ENCODE measurements around the gene FABP7. TPM values are rescaled to one million over a fixed set of nuclear protein-coding genes. Genes with fewer than 3 reads are reported as not detected.

FABP7 gene
- total and polyA plus RNA-seq, 2 donors from 2014 or later: not detected

DNA sequence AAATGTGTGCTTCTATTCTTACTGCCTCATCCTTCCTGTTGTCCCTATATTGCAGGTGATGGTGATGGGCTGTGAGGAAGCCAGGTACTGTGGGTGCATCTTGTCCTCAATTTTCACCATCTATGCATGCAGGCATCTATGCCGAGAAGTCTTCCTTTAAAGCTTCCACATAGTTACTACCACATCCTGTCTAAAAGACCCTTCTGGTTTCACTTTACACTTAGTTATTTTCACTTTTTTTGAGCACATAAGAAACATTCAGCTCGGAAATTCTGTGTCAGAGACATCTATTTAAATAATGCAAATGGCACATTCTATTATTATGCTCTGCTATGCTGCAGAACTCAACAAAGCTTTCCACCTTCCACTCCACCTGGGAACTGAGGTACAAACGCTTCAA lies 28.2 kb upstream of the FABP7 start:
- H3K4me1 ChIP-seq (ENCODE audit: control insufficient read depth in 2 of 3, insufficient read depth in 2 of 3, low read depth in 1 of 3, low read length in 3 of 3): no peaks in the 10 kb centered on the region
- TF ChIP-seq, protein P1, sequence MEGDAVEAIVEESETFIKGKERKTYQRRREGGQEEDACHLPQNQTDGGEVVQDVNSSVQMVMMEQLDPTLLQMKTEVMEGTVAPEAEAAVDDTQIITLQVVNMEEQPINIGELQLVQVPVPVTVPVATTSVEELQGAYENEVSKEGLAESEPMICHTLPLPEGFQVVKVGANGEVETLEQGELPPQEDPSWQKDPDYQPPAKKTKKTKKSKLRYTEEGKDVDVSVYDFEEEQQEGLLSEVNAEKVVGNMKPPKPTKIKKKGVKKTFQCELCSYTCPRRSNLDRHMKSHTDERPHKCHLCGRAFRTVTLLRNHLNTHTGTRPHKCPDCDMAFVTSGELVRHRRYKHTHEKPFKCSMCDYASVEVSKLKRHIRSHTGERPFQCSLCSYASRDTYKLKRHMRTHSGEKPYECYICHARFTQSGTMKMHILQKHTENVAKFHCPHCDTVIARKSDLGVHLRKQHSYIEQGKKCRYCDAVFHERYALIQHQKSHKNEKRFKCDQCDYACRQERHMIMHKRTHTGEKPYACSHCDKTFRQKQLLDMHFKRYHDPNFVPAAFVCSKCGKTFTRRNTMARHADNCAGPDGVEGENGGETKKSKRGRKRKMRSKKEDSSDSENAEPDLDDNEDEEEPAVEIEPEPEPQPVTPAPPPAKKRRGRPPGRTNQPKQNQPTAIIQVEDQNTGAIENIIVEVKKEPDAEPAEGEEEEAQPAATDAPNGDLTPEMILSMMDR (IDR thresholded peaks at IDR 0.05; ENCODE audit: borderline replicate concordance, extremely low read depth, insufficient read depth): no peak
- no peak for DNase-seq
- H3K27ac ChIP-seq (ENCODE audit: low read depth in 2 of 2, low read length in 2 of 2): no peak overlapping the region
- no peak overlapping the region for H3K4me3 ChIP-seq (ENCODE audit: low read length in 3 of 3)
- H3K27me3 ChIP-seq (ENCODE audit: control insufficient read depth, insufficient read depth, low read length): no peaks in the 10 kb centered on the region
- no peaks in the 10 kb centered on the region for H3K36me3 ChIP-seq (ENCODE audit: control insufficient read depth in 2 of 3, insufficient read depth in 3 of 3, low read length in 3 of 3)
- H3K9ac ChIP-seq (ENCODE audit: low read length in 3 of 3): no peak overlapping the region
- no peaks in the 10 kb centered on the region for H3K9me3 ChIP-seq (ENCODE audit: control insufficient read depth in 2 of 3, insufficient read depth in 1 of 3, low read length in 3 of 3)
- no peak for FAIRE-seq
- intact Hi-C loops (cut with DNase I): no loop called here

DNA sequence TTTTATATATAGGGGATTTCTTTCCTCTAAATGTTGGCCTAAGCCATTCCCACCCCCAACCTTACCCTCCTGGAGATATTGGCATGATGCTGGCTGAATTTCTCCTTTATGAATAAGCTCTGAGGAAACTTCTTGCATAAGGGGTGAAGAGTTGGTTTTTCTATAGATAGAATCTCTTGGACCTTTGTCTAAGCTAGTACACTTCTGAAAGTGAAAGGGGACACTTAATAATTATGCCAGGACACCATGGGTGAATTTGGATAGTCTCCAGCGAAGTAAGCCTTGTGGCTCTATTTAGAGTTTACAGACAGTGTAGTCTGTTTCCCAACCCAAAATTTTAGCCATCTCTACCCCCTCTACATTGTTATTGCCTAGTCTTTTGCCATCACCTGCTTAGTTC lies 27.1 kb upstream of the FABP7 start:
- no peak for FAIRE-seq
- no peak overlapping the region for H3K27ac ChIP-seq (ENCODE audit: low read depth in 2 of 2, low read length in 2 of 2)

DNA sequence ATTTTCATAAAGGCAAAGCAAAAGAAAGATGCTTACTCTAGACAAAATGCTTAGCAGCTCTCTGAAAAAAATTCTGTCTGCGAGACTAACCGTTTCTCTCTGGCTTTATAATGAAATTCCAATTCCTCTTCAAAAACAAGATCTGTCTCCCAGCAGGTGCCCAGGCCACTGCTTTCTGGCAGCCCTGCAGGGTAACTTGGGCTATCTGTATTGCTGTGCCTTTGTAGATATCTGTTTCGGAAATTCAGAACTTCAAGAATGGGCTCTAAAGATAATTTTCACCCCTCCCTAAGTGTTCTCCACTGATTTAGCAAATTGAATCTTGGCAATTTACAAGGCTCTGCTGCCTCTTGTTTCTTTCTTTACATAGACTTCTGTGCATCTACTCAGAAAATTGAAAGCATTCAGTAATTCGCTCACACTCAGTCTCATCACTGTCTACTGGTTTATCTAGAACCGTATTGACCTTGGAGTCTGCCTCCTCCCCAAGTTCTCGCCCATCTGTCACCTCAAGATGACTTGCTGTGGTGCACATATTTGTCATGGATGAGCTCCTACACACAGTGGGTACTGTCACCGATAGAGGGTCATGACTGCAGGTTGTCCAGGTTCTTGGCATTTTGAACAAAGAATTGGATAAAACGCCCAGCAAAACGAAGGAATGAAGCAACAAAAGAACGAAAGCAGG lies 26.4 kb upstream of the FABP7 start:
- no peaks in the 10 kb centered on the region for H3K27me3 ChIP-seq (ENCODE audit: control insufficient read depth, insufficient read depth, low read length)
- H3K9ac ChIP-seq (ENCODE audit: low read length in 3 of 3): no peak overlapping the region
- intact Hi-C loops (cut with DNase I): no loop called here
- H3K9me3 ChIP-seq (ENCODE audit: control insufficient read depth in 2 of 3, insufficient read depth in 1 of 3, low read length in 3 of 3): no peaks in the 10 kb centered on the region
- peak overlapping the region in 1 of 3 donors; percentile 36 for H3K4me3 ChIP-seq (ENCODE audit: low read length in 3 of 3)
- DNase-seq (no peak), FAIRE-seq (no peak)
- no peaks in the 10 kb centered on the region for H3K4me1 ChIP-seq (ENCODE audit: control insufficient read depth in 2 of 3, insufficient read depth in 2 of 3, low read depth in 1 of 3, low read length in 3 of 3)
- H3K27ac ChIP-seq (ENCODE audit: low read depth in 2 of 2, low read length in 2 of 2): no peak overlapping the region
- H3K36me3 ChIP-seq (ENCODE audit: control insufficient read depth in 2 of 3, insufficient read depth in 3 of 3, low read length in 3 of 3): no peaks in the 10 kb centered on the region
- TF ChIP-seq, protein P1 (IDR thresholded peaks at IDR 0.05; ENCODE audit: borderline replicate concordance, extremely low read depth, insufficient read depth): no peak

More for the DNA sequence above, 27.1 kb upstream of the FABP7 start:
- DNase-seq: no peak
- no peak overlapping the region for H3K4me3 ChIP-seq (ENCODE audit: low read length in 3 of 3)
- H3K27me3 ChIP-seq (ENCODE audit: control insufficient read depth, insufficient read depth, low read length): no peaks in the 10 kb centered on the region
- no peaks in the 10 kb centered on the region for H3K4me1 ChIP-seq (ENCODE audit: control insufficient read depth in 2 of 3, insufficient read depth in 2 of 3, low read depth in 1 of 3, low read length in 3 of 3)
- H3K36me3 ChIP-seq (ENCODE audit: control insufficient read depth in 2 of 3, insufficient read depth in 3 of 3, low read length in 3 of 3): no peaks in the 10 kb centered on the region
- intact Hi-C loops (cut with DNase I): no loop called here
- TF ChIP-seq, protein P1 (IDR thresholded peaks at IDR 0.05; ENCODE audit: borderline replicate concordance, extremely low read depth, insufficient read depth): no peak
- H3K9ac ChIP-seq (ENCODE audit: low read length in 3 of 3): no peak overlapping the region
- H3K9me3 ChIP-seq (ENCODE audit: control insufficient read depth in 2 of 3, insufficient read depth in 1 of 3, low read length in 3 of 3): no peaks in the 10 kb centered on the region

DNA sequence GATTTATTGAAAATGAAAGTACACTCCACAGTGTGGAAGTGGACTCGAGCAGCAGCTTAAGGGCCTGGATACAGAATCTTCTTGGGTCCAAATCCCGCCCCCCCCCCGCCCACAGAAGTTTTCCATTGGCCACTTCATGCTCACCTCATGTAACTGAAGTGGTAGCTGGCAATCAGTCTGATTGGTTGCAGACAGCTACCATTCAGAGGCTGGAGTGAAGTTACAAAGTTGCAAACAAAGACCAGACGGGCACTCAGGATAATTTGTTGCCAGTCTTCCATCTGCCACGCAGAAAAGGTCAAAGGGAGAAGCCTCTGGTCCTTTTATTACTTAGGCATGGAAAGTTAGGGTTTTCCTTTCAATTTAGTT lies 25.8 kb upstream of the FABP7 start:
- Histone ChIP-seq H3K9ac (ENCODE audit: low read length in 3 of 3) (no peak overlapping the region), H3K4me3 (ENCODE audit: low read length in 3 of 3) (peak overlapping the region in 1 of 3 donors; percentile 36), H3K27me3 (ENCODE audit: control insufficient read depth, insufficient read depth, low read length) (no peaks in the 10 kb centered on the region), H3K9me3 (ENCODE audit: control insufficient read depth in 2 of 3, insufficient read depth in 1 of 3, low read length in 3 of 3) (no peaks in the 10 kb centered on the region), H3K27ac (ENCODE audit: low read depth in 2 of 2, low read length in 2 of 2) (no peak overlapping the region), H3K4me1 (ENCODE audit: control insufficient read depth in 2 of 3, insufficient read depth in 2 of 3, low read depth in 1 of 3, low read length in 3 of 3) (no peaks in the 10 kb centered on the region), H3K36me3 (ENCODE audit: control insufficient read depth in 2 of 3, insufficient read depth in 3 of 3, low read length in 3 of 3) (no peaks in the 10 kb centered on the region)
- FAIRE-seq (no peak), DNase-seq (no peak)
- intact Hi-C loops (cut with DNase I): no loop called here
- TF ChIP-seq, protein P1 (IDR thresholded peaks at IDR 0.05; ENCODE audit: borderline replicate concordance, extremely low read depth, insufficient read depth): no peak

Data from kidney (tissue), 14 donors.